Measurements from ENCODE around the gene SLF2. TPM values are rescaled to one million over a fixed set of nuclear protein-coding genes. Genes with fewer than 3 reads are reported as not detected.

Gene SLF2
- total RNA-seq, 4 donors from 2014 or later, result 27.9 to 102 (median 59.9) TPM

DNA sequence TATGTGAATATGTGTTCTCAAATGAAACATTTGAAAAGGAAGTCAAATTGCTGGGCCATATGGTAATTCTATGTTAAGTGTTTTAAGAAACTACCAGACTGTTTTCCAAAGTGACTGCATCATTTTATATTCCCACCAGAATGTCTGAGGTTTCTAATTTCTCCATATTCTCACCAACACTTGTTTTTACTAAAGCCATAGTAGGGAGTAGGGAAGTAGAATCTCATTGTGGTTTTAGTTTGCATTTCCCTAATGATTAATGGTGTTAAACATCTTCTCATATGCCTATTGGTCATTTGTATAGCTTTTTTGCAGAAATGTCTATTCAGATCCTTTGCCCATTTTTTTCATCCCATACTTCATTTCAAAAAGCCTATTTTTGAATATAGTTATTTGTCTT is 47.5 kb downstream of the SLF2 start:
- Histone ChIP-seq H3K9me3 (no peaks in the 10 kb centered on the region), H3K4me3 (no peak overlapping the region), H3K4me1 (no peaks in the 10 kb centered on the region), H3K36me3 (no peaks in the 10 kb centered on the region), H3K27me3 (no peaks in the 10 kb centered on the region), H3K27ac (no peak overlapping the region)
- intact Hi-C loops (cut with DNase I; ENCODE audit: low total_unique reads), result no loop called here
- TF ChIP-seq POLR2A (IDR thresholded peaks at IDR 0.05), result no peak
- TF ChIP-seq, protein P1, sequence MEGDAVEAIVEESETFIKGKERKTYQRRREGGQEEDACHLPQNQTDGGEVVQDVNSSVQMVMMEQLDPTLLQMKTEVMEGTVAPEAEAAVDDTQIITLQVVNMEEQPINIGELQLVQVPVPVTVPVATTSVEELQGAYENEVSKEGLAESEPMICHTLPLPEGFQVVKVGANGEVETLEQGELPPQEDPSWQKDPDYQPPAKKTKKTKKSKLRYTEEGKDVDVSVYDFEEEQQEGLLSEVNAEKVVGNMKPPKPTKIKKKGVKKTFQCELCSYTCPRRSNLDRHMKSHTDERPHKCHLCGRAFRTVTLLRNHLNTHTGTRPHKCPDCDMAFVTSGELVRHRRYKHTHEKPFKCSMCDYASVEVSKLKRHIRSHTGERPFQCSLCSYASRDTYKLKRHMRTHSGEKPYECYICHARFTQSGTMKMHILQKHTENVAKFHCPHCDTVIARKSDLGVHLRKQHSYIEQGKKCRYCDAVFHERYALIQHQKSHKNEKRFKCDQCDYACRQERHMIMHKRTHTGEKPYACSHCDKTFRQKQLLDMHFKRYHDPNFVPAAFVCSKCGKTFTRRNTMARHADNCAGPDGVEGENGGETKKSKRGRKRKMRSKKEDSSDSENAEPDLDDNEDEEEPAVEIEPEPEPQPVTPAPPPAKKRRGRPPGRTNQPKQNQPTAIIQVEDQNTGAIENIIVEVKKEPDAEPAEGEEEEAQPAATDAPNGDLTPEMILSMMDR (IDR thresholded peaks at IDR 0.05), result no peak
- DNase-seq, result no peak

- DNase-seq, result no peak
- intact Hi-C loops (cut with DNase I; ENCODE audit: low total_unique reads), result no loop called here
- H3K4me3 ChIP-seq, result no peak overlapping the region
- H3K27me3 ChIP-seq, result no peaks in the 10 kb centered on the region
- no peak for TF ChIP-seq POLR2A (IDR thresholded peaks at IDR 0.05)
- TF ChIP-seq, protein P1 (IDR thresholded peaks at IDR 0.05), result no peak
- no peaks in the 10 kb centered on the region for H3K9me3 ChIP-seq
- H3K27ac ChIP-seq, result no peak overlapping the region
- no peaks in the 10 kb centered on the region for H3K4me1 ChIP-seq
- H3K36me3 ChIP-seq, result no peaks in the 10 kb centered on the region
These were observed 49.8 kb downstream of the SLF2 start for GRCh38 chr10:100962351-100963080.

DNA sequence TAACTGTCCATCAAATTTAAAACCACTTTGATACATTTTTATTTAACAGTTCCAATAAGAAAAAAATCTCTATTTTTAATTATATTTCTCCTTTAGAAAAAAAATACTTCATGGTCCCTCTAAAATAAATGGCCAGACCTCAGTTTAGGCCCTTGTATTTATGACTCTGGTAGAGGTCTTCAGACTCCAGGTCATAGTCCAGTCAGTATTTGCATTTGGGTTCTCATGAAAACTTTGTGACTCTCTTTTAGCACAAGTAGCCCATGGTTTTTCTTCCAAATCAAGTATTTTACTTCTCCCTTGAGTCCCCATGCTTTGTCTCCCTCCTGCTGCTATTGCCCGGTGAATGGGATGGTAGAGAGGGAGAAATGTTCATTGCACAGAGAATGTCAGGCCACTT is 51.1 kb downstream of the SLF2 start:
- peaks cover 0 to 2% of the 10 kb centered on the region in 2 donors for H3K4me1 ChIP-seq
- no peak overlapping the region for H3K27ac ChIP-seq
- no peaks in the 10 kb centered on the region for H3K36me3 ChIP-seq
- intact Hi-C loops (cut with DNase I; ENCODE audit: low total_unique reads), result no loop called here
- no peak overlapping the region for H3K4me3 ChIP-seq
- no peaks in the 10 kb centered on the region for H3K27me3 ChIP-seq
- no peak for TF ChIP-seq POLR2A (IDR thresholded peaks at IDR 0.05)
- TF ChIP-seq, protein P1 (IDR thresholded peaks at IDR 0.05), result no peak
- no peaks in the 10 kb centered on the region for H3K9me3 ChIP-seq
- DNase-seq, result no peak

- Histone ChIP-seq H3K4me3 (no peak overlapping the region), H3K36me3 (no peaks in the 10 kb centered on the region), H3K4me1 (peaks cover 0 to 11% of the 10 kb centered on the region in 2 donors), H3K27me3 (no peaks in the 10 kb centered on the region), H3K27ac (no peak overlapping the region), H3K9me3 (no peaks in the 10 kb centered on the region)
- intact Hi-C loops (cut with DNase I; ENCODE audit: low total_unique reads), result no loop called here
- TF ChIP-seq, protein P1 (IDR thresholded peaks at IDR 0.05), result no peak
- no peak for TF ChIP-seq POLR2A (IDR thresholded peaks at IDR 0.05)
- DNase-seq, result no peak
These were observed 53.1 kb downstream of the SLF2 start for GRCh38 chr10:100965820-100966219.

GRCh38 chr10:100966887-100967286 is 54.1 kb downstream of the SLF2 start:
- DNase-seq, result no peak
- H3K9me3 ChIP-seq, result no peaks in the 10 kb centered on the region
- no peaks in the 10 kb centered on the region for H3K27me3 ChIP-seq
- no peak overlapping the region for H3K27ac ChIP-seq
- TF ChIP-seq POLR2A (IDR thresholded peaks at IDR 0.05), result no peak
- TF ChIP-seq, protein P1 (IDR thresholded peaks at IDR 0.05), result no peak
- intact Hi-C loops (cut with DNase I; ENCODE audit: low total_unique reads), result no loop called here
- H3K36me3 ChIP-seq, result no peaks in the 10 kb centered on the region
- H3K4me3 ChIP-seq, result no peak overlapping the region
- peaks cover 0 to 11% of the 10 kb centered on the region in 2 donors for H3K4me1 ChIP-seq
